HEK293 (cell line): ENCODE data around the gene PLPPR2.
"Not testable (repeated sequence)": the region's sequence is repeated elsewhere in the genome, so short reads cannot be mapped to it uniquely, and the experiment has no call there.

Experiments used
- CTCF ChIA-PET: fragments of 350-600 bp; formaldehyde crosslinking; extraction: SDS; loops from one replicate; lab custom pipeline; 2021; ENCODE audit warnings: antibody characterized with exemption; lab: Yijun Ruan, JAX
- POLR2A ChIA-PET: fragments of 300-600 bp; formaldehyde crosslinking; extraction: SDS; loops from one replicate; lab custom pipeline; 2020; ENCODE audit warnings: antibody characterized with exemption, inconsistent platforms; lab: Yijun Ruan, JAX
- H3K27ac ChIP-seq: fragments of 200-500 bp; sonication (Bioruptor generic); 2 replicates; pipeline ENCODE4 v1.5.1; 2014; ENCODE audit warnings: low read depth, low read length, control low read depth, inconsistent platforms; ENCODE audit errors: extremely low read depth
- H3K36me3 ChIP-seq, 2 experiments: fragments of 200-500 bp in 1 of 2; sonication (Bioruptor generic) in 1 of 2; 1 replicate in 1 of 2; 2 replicates in 1 of 2; pipeline ENCODE4 v1.5.1; 2014 to 2017; ENCODE audit warnings: inconsistent platforms in 2 of 2, low read length in 2 of 2; ENCODE audit not compliant: control insufficient read depth in 2 of 2, insufficient read depth in 1 of 2
- H3K4me1 ChIP-seq: fragments of 200-500 bp; sonication (Bioruptor generic); 2 replicates; pipeline ENCODE4 v1.5.1; 2014; ENCODE audit warnings: mild to moderate bottlenecking, low read length, inconsistent platforms; ENCODE audit not compliant: control insufficient read depth, insufficient read depth
- H3K4me3 ChIP-seq: 2 replicates; pipeline ENCODE4 v1.5.1; 2011; ENCODE audit warnings: low read depth, mild to moderate bottlenecking, control low read depth, low read length, moderate library complexity
- H3K9me3 ChIP-seq: fragments of 200-500 bp; sonication (Bioruptor generic); 2 replicates; pipeline ENCODE4 v1.5.1; 2014; ENCODE audit warnings: low read depth, low read length, inconsistent platforms; ENCODE audit not compliant: control insufficient read depth, insufficient read depth
- CTCF ChIP-seq: fragments of 450-650 bp; formaldehyde crosslinking; IDR thresholded peaks from 2 replicates; pipeline ENCODE4 v1.5.1; 2016; ENCODE audit warnings: missing biosample characterization, missing genetic modification characterization
- GLIS1 ChIP-seq: fragments of 450-650 bp; formaldehyde crosslinking; IDR thresholded peaks from 2 replicates; pipeline ENCODE4 v1.5.1; 2016; ENCODE audit warnings: missing biosample characterization, missing genetic modification characterization
- GLIS2 ChIP-seq: fragments of 450-650 bp; formaldehyde crosslinking; IDR thresholded peaks from 2 replicates; pipeline ENCODE4 v1.5.1; 2016; ENCODE audit warnings: missing biosample characterization, missing genetic modification characterization
- KLF9 ChIP-seq: fragments of 450-650 bp; formaldehyde crosslinking; IDR thresholded peaks from 2 replicates; pipeline ENCODE4 v1.5.1; 2016; ENCODE audit warnings: missing biosample characterization, missing genetic modification characterization, low read depth
- TRIM28 ChIP-seq: IDR thresholded peaks from 2 replicates; pipeline ENCODE4 v1.6.1; 2011; ENCODE audit warnings: low read length, control low read depth, borderline replicate concordance
- ZBTB17 ChIP-seq: fragments of 450-650 bp; formaldehyde crosslinking; IDR thresholded peaks from 2 replicates; pipeline ENCODE4 v1.5.1; 2016; ENCODE audit warnings: missing biosample characterization, missing genetic modification characterization
- ZIC2 ChIP-seq: fragments of 450-650 bp; formaldehyde crosslinking; IDR thresholded peaks from 2 replicates; pipeline ENCODE4 v1.5.1; 2016; ENCODE audit warnings: missing biosample characterization, missing genetic modification characterization
- ZNF335 ChIP-seq: fragments of 450-650 bp; formaldehyde crosslinking; conservative IDR thresholded peaks from 2 replicates; pipeline ENCODE4 v1.5.1; 2016; ENCODE audit warnings: missing biosample characterization, missing genetic modification characterization
- ZNF37A ChIP-seq: fragments of 450-650 bp; IDR thresholded peaks from 2 replicates; pipeline ENCODE4 v1.5.1; 2018; ENCODE audit warnings: missing biosample characterization, missing genetic modification characterization
- ZNF391 ChIP-seq: fragments of 450-650 bp; formaldehyde crosslinking; IDR thresholded peaks from 2 replicates; pipeline ENCODE4 v1.5.1; 2016; ENCODE audit warnings: low read depth, missing biosample characterization, missing genetic modification characterization, borderline replicate concordance
- ZNF623 ChIP-seq: fragments of 450-650 bp; formaldehyde crosslinking; IDR thresholded peaks from 2 replicates; pipeline ENCODE4 v1.5.1; 2016; ENCODE audit warnings: missing biosample characterization, missing genetic modification characterization
- ZNF629 ChIP-seq: fragments of 450-650 bp; formaldehyde crosslinking; IDR thresholded peaks from 2 replicates; pipeline ENCODE4 v1.5.1; 2017; ENCODE audit warnings: missing biosample characterization, missing genetic modification characterization
- ZXDB ChIP-seq: fragments of 450-650 bp; formaldehyde crosslinking; IDR thresholded peaks from 2 replicates; pipeline ENCODE4 v1.5.1; 2016; ENCODE audit warnings: missing biosample characterization, missing genetic modification characterization
- TF ChIP-seq, protein P1 (sequence below): fragments of 450-650 bp; formaldehyde crosslinking; IDR thresholded peaks from 2 replicates; pipeline ENCODE4 v1.5.1; 2016; ENCODE audit warnings: missing biosample characterization, missing genetic modification characterization
- TF ChIP-seq, protein P2 (sequence below): fragments of 450-650 bp; formaldehyde crosslinking; IDR thresholded peaks from 2 replicates; pipeline ENCODE4 v1.5.1; 2016; ENCODE audit warnings: missing biosample characterization, missing genetic modification characterization

The PLPPR2 gene

DNA sequence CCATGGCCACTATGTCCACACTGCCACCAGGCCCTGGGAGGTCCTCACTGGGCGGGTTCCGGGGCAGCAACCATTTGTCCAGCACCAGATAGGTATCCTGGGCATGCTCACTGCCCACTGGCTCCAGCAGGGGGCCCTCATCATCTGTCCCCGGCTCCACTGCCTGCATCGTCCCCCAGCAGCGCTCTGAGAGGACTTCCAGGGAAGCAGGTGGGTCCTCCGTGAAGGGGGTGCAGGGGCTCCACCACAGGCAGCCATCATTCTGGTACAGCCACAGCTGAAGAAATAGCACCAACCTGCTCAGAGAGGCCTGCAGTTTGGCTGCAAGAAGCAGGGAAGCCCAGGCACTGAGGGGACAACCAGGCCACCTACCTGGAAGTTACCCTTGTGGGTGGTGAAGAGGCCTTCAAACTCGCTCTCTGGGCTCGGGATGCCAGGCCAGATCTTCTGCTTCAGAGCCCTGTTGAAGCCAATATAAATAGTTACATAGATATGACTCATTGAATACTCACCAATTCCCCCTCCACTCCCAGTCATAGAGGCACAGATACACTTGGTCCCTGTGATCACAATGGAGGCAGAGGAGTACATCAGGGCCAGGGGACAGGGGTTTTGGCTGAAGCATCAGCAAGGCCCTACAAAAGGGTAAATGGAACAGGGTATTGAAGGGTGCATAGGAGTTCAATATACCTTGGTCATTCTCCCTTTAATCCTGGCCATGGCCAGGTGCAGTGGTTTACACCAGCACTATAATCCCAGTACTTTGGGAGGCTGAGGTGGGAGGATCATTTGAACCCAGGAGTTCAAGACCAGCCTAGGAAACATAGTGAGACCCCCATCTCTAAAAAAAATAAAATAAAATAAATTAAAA is 23.3 kb downstream of the PLPPR2 start (continued):
- TF ChIP-seq, protein P1, sequence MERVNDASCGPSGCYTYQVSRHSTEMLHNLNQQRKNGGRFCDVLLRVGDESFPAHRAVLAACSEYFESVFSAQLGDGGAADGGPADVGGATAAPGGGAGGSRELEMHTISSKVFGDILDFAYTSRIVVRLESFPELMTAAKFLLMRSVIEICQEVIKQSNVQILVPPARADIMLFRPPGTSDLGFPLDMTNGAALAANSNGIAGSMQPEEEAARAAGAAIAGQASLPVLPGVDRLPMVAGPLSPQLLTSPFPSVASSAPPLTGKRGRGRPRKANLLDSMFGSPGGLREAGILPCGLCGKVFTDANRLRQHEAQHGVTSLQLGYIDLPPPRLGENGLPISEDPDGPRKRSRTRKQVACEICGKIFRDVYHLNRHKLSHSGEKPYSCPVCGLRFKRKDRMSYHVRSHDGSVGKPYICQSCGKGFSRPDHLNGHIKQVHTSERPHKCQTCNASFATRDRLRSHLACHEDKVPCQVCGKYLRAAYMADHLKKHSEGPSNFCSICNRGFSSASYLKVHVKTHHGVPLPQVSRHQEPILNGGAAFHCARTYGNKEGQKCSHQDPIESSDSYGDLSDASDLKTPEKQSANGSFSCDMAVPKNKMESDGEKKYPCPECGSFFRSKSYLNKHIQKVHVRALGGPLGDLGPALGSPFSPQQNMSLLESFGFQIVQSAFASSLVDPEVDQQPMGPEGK (tag by site-specific recombination): peak; percentile 20; the same call in 1 of the 2 replicates
- TF ChIP-seq GLIS2 (tag by site-specific recombination): peak; percentile 31; the same call in 1 of the 2 replicates
- peak; percentile 54; the same call in 1 of the 2 replicates for TF ChIP-seq ZBTB17 (tag by site-specific recombination)
- peak; percentile 52 for TF ChIP-seq GLIS1 (tag by site-specific recombination)
- TF ChIP-seq ZIC2 (tag by site-specific recombination): 0 out of 2 replicates have a peak, but pooled peaks have one; percentile 11
- peak; percentile 34; the same call in 1 of the 2 replicates for TF ChIP-seq ZNF335 (tag by site-specific recombination)
- TF ChIP-seq ZNF629 (tag by site-specific recombination): 0 out of 2 replicates have a peak, but pooled peaks have one; percentile 28
- peak; percentile 79; the same call in 1 of the 2 replicates for TF ChIP-seq CTCF
- TF ChIP-seq TRIM28: no peak
- peak; percentile 86 for TF ChIP-seq ZXDB

DNA sequence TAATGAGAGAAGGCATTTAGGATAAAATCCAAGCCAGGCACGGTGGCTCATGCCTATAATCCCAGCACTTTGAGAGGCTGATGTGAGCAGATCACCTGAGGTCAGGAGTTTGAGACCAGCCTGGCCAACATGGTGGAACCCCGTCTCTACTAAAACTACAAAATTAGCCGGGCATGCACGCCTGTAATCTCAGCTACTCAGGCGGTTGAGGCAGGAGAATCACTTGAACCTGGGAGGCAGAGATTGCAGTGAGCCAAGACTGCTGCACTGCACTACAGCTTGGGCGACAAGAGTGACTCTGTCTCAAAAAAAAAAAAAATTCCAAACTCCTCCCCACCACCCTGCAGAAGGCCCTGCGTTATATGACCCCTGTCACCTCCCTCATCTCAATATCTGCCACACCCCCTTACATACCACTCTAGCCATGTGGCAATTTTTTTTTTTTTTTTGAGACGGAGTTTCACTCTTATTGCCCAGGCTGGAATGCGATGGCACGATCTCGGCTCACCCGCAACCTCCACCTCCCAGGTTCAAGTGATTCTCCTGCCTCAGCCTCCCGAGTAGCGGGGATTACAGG is 24.1 kb downstream of the PLPPR2 start:
- not testable (repeated sequence) for H3K9me3 ChIP-seq, H3K4me1 ChIP-seq, H3K27ac ChIP-seq, H3K4me3 ChIP-seq
- peaks cover 0 to 21% of the 10 kb centered on the region in 2 experiments; a peak in 2 of 3 replicates for H3K36me3 ChIP-seq
- POLR2A ChIA-PET: interaction anchor here (0.7 to 2.7 kb wide), 2 partner anchors 34 to 56 kb away, joined by 3 to 27 read pairs; partner anchors contain the start of genes CCDC159, ODAD3, PRKCSH and TMEM205
- CTCF ChIA-PET: interaction anchor here (1.4 to 5.6 kb wide), 5 partner anchors 37 to 105 kb away, joined by 3 to 66 read pairs (median 16); partner anchors contain the start of genes ODAD3, PRKCSH and RGL3
- peak; percentile 57; the same call in 1 of the 2 replicates for TF ChIP-seq KLF9 (tag by site-specific recombination)
- TF ChIP-seq, all 188 proteins: peak for 1; not testable (repeated sequence) for 187

DNA sequence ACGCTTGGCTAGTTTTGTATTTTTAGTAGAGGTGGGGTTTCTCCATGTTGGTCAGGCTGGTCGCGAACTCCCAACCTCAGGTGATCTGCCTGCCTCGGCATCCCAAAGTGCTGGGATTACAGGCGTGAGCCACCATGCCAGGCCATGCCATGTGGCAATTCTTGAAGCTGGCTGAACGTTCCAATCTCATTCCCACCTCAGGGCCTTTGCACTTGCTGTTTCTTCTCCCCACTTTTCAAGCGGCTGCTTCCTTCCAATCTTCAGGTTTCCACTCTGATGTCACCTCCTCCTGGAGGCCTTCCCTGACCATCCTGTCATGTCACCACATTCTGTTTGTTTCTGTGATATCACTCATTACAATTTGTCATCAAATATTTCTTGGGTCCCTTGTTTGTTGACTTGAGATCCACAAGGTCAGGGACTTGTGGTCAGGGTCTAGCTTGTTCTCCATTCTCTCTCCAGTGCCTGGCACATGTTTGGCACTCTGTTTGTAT is 24.7 kb downstream of the PLPPR2 start:
- Histone ChIP-seq H3K27ac (no peak overlapping the region), H3K4me1 (peaks cover 4% of the 10 kb centered on the region), H3K4me3 (no peak overlapping the region), H3K9me3 (no peaks in the 10 kb centered on the region), H3K36me3 (peaks cover 0 to 21% of the 10 kb centered on the region in 2 experiments; a peak in 2 of 3 replicates)
- TF ChIP-seq ZNF37A (tag by site-specific recombination) (no peak), ZNF391 (tag by site-specific recombination) (no peak), ZNF623 (tag by site-specific recombination) (peak; percentile 97)
- TF ChIP-seq, protein P2, sequence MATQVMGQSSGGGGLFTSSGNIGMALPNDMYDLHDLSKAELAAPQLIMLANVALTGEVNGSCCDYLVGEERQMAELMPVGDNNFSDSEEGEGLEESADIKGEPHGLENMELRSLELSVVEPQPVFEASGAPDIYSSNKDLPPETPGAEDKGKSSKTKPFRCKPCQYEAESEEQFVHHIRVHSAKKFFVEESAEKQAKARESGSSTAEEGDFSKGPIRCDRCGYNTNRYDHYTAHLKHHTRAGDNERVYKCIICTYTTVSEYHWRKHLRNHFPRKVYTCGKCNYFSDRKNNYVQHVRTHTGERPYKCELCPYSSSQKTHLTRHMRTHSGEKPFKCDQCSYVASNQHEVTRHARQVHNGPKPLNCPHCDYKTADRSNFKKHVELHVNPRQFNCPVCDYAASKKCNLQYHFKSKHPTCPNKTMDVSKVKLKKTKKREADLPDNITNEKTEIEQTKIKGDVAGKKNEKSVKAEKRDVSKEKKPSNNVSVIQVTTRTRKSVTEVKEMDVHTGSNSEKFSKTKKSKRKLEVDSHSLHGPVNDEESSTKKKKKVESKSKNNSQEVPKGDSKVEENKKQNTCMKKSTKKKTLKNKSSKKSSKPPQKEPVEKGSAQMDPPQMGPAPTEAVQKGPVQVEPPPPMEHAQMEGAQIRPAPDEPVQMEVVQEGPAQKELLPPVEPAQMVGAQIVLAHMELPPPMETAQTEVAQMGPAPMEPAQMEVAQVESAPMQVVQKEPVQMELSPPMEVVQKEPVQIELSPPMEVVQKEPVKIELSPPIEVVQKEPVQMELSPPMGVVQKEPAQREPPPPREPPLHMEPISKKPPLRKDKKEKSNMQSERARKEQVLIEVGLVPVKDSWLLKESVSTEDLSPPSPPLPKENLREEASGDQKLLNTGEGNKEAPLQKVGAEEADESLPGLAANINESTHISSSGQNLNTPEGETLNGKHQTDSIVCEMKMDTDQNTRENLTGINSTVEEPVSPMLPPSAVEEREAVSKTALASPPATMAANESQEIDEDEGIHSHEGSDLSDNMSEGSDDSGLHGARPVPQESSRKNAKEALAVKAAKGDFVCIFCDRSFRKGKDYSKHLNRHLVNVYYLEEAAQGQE (tag by site-specific recombination): no peak
- ChIA-PET POLR2A (interaction anchor here (0.7 to 2.7 kb wide), 3 partner anchors 34 to 63 kb away, joined by 3 to 27 read pairs (median 14); partner anchors contain the start of genes CCDC159, ODAD3, PRKCSH and TMEM205), CTCF (interaction anchor here (0.6 to 5.9 kb wide), 16 partner anchors 19 to 105 kb away, joined by 3 to 66 read pairs (median 13); partner anchors contain the start of genes CCDC159, ELAVL3, ODAD3 and PRKCSH)
